NCI-H748 (cell line): ENCODE measurements around the gene ZRANB3.
"Not testable (repeated sequence)": the region's sequence is repeated elsewhere in the genome, so short reads cannot be mapped to it uniquely, and the experiment has no call there.

ENCODE experiments used
- DNase-seq: peaks from one replicate; lab custom pipeline; 2025; ENCODE audit not compliant: unreplicated experiment; lab: John Stamatoyannopoulos, UW

ZRANB3 gene

GRCh38 chr2:135142323-135142722 is 388.7 kb downstream of the ZRANB3 start:
- DNase-seq, result no peak

GRCh38 chr2:135140606-135141005 is 390.4 kb downstream of the ZRANB3 start:
- no peak for DNase-seq

- no peak for DNase-seq
Observed at GRCh38 chr2:135132314-135132713, 398.7 kb downstream of the ZRANB3 start.

- DNase-seq, result no peak
Observed at GRCh38 chr2:135130751-135131150, 400.3 kb downstream of the ZRANB3 start.

- DNase-seq, result no peak
Observed at GRCh38 chr2:135125940-135126339, 405.1 kb downstream of the ZRANB3 start.

GRCh38 chr2:135124924-135125886 is 405.8 kb downstream of the ZRANB3 start:
- DNase-seq, result no peak

- not testable (repeated sequence) for DNase-seq
Observed at GRCh38 chr2:135121658-135122039, 409.4 kb downstream of the ZRANB3 start.

GRCh38 chr2:135121016-135121657 is 409.9 kb downstream of the ZRANB3 start:
- DNase-seq, result no peak

GRCh38 chr2:135119582-135119981 is 411.4 kb downstream of the ZRANB3 start:
- no peak for DNase-seq

- DNase-seq, result no peak
Observed at GRCh38 chr2:135113322-135113721, 417.7 kb downstream of the ZRANB3 start.

- DNase-seq, result not testable (repeated sequence)
Observed at GRCh38 chr2:135105513-135106316, 425.3 kb downstream of the ZRANB3 start.

- no peak for DNase-seq
Observed at GRCh38 chr2:135103843-135104242, 427.2 kb downstream of the ZRANB3 start.

GRCh38 chr2:135099802-135100483 is 431.1 kb downstream of the ZRANB3 start:
- DNase-seq, result no peak

- DNase-seq, result no peak
Observed at GRCh38 chr2:135097532-135098231, 433.3 kb downstream of the ZRANB3 start.

GRCh38 chr2:135096665-135097446 is 434.2 kb downstream of the ZRANB3 start:
- no peak for DNase-seq

- DNase-seq, result no peak
Observed at GRCh38 chr2:135095591-135095990, 435.4 kb downstream of the ZRANB3 start.

- DNase-seq, result no peak
Observed at GRCh38 chr2:135094508-135094907, 436.5 kb downstream of the ZRANB3 start.

- DNase-seq, result peak; percentile 10
Observed at GRCh38 chr2:135093670-135094330, 437.2 kb downstream of the ZRANB3 start.

- DNase-seq, result no peak
Observed at GRCh38 chr2:135093193-135093592, 437.8 kb downstream of the ZRANB3 start.
